ENCODE results near the gene PLEKHM2. TPM values are rescaled to one million over a fixed set of nuclear protein-coding genes. Genes with fewer than 3 reads are reported as not detected.

The PLEKHM2 gene
- total RNA-seq, 1 experiment from 2014 or later, result 45.9 TPM

GRCh38 chr1:15709226-15709625 lies 25.1 kb downstream of the PLEKHM2 start:
- Mint-ChIP-seq H3K27me3 (ENCODE audit: low read depth) (no peaks in the 10 kb centered on the region), H3K27ac (no peak overlapping the region), H3K36me3 (ENCODE audit: insufficient read depth in 1 of 3, low read depth in 3 of 3) (peaks cover 1 to 14% (median 4%) of the 10 kb centered on the region in 3 experiments; a peak in 4 of 7 replicates), H3K4me3 (no peak overlapping the region), H3K9me3 (no peaks in the 10 kb centered on the region), H3K4me1 (no peaks in the 10 kb centered on the region)
- Histone ChIP-seq H3K4me1 (ENCODE audit: insufficient read depth, low read length) (no peaks in the 10 kb centered on the region; the same call in 1 of the 2 replicates), H3K79me1 (ENCODE audit: insufficient read depth, low read depth, low read length, poor library complexity, severe bottlenecking) (no peaks in the 10 kb centered on the region), H3K23ac (ENCODE audit: insufficient read length, low read depth, low read length) (no peak overlapping the region), H3K27me3 (ENCODE audit: insufficient read depth, low read length) (no peaks in the 10 kb centered on the region), H2AK5ac (ENCODE audit: insufficient read length, low read length) (no peak overlapping the region), H2BK15ac (ENCODE audit: low read depth, low read length) (no peak overlapping the region), H3K14ac (ENCODE audit: insufficient read depth, low read length) (no peak overlapping the region), H2AFZ (ENCODE audit: low read length) (no peak overlapping the region), H3K9me3 (ENCODE audit: control insufficient read depth, low read depth, low read length) (no peaks in the 10 kb centered on the region), H3T11ph (ENCODE audit: low read length) (no peak overlapping the region), H3K79me2 (ENCODE audit: insufficient read depth, low read length) (no peaks in the 10 kb centered on the region), H4K5ac (ENCODE audit: insufficient read length, low read depth, low read length) (no peak overlapping the region), H3K56ac (ENCODE audit: insufficient read length, low read depth, low read length) (no peak overlapping the region), H4K20me1 (ENCODE audit: control insufficient read depth, insufficient read depth, insufficient read length) (no peaks in the 10 kb centered on the region), H3K23me2 (ENCODE audit: insufficient read length, low read depth, low read length, poor library complexity, severe bottlenecking) (no peaks in the 10 kb centered on the region), H2BK12ac (ENCODE audit: insufficient read length, low read depth, low read length) (no peak overlapping the region), H3K4me2 (ENCODE audit: insufficient read depth, insufficient read length, low read length) (no peak overlapping the region), H3K27ac (ENCODE audit: insufficient read length, low read depth, low read length) (no peak overlapping the region), H3K9ac (ENCODE audit: extremely low read depth, insufficient read length, low read length) (no peak overlapping the region), H4K91ac (ENCODE audit: insufficient read length, low read depth, low read length) (no peak overlapping the region), H4K8ac (replicated peaks; ENCODE audit: insufficient read length, low read depth, low read length) (no peak overlapping the region), H2BK20ac (ENCODE audit: low read depth, low read length, poor library complexity, severe bottlenecking) (no peak overlapping the region), H2BK120ac (ENCODE audit: low read depth, low read length, poor library complexity, severe bottlenecking) (no peak overlapping the region), H3K4ac (ENCODE audit: low read depth, low read length) (no peak overlapping the region), H2BK5ac (ENCODE audit: insufficient read length, low read length) (no peak overlapping the region), H3K18ac (ENCODE audit: insufficient read length, low read depth, low read length) (no peak overlapping the region)
- DNase-seq, result no peak
- no peak for TF ChIP-seq CTCF (conservative IDR thresholded peaks at IDR 0.05)
- WGBS (ENCODE audit: extremely low coverage, insufficient read length, low lambda C conversion rate), result no CpG with 5 or more reads among the region's 4 CpGs
